Loucy (cell line): ENCODE data around the gene ZFHX3.

Experiments used
- CTCF ChIP-seq: fragments of 200-600 bp; sonication (generic); conservative IDR thresholded peaks from 2 replicates; pipeline ENCODE4 v1.5.1; 2014; ENCODE audit warnings: mild to moderate bottlenecking, antibody characterized with exemption, low read length
- EZH2phosphoT487 ChIP-seq: fragments of 200-600 bp; IDR thresholded peaks from 2 replicates; pipeline ENCODE4 v1.6.1; 2018; ENCODE audit warnings: antibody characterized with exemption, mild to moderate bottlenecking, moderate library complexity, borderline replicate concordance

- TF ChIP-seq CTCF, result no peak
- no peak for TF ChIP-seq EZH2phosphoT487
Observed at GRCh38 chr16:72769876-72770275, 278.1 kb downstream of the ZFHX3 start.
